Heart right ventricle (tissue), 16 donors: ENCODE results near the gene TPP1. TPM values are rescaled to one million over a fixed set of nuclear protein-coding genes. Genes with fewer than 3 reads are reported as not detected.

ENCODE experiments used
- ATAC-seq, 8 donors: fragments of 200-7000 bp; cut with Tn5 transposase; one replicate each; pipeline ENCODE4 v1.9.1; 2020; ENCODE audit warnings: mild to moderate bottlenecking in 8 of 8, moderate library complexity in 8 of 8, moderate number of reproducible peaks in 1 of 8
- DNase-seq, 2 donors: peaks; one replicate each; pipeline ENCODE4 v3.0.0-alpha.2; 2020
- H3K27ac ChIP-seq, 10 donors: fragments of 200-600 bp; sonication (generic) in 2 of 10; one replicate each; pipeline versions ENCODE4 v1.5.0 to v1.8.0; 2020 to 2022; ENCODE audit warnings: mild to moderate bottlenecking in 3 of 10
- H3K27me3 ChIP-seq, 7 donors: fragments of 200-600 bp; one replicate each; pipeline ENCODE4 v1.8.0; 2021 to 2022; ENCODE audit warnings: mild to moderate bottlenecking in 2 of 7
- H3K36me3 ChIP-seq, 9 donors: fragments of 200-600 bp; sonication (generic) in 1 of 9; one replicate each; pipeline versions ENCODE4 v1.5.0 to v1.8.0; 2020 to 2022; ENCODE audit warnings: mild to moderate bottlenecking in 2 of 9
- H3K4me1 ChIP-seq, 9 donors: fragments of 200-600 bp; sonication (generic) in 1 of 9; one replicate each; pipeline versions ENCODE4 v1.5.0 to v1.8.0; 2020 to 2022; ENCODE audit warnings: mild to moderate bottlenecking in 4 of 9
- H3K4me3 ChIP-seq, 10 donors: fragments of 200-600 bp; sonication (generic) in 2 of 10; one replicate each; pipeline versions ENCODE4 v1.5.0 to v1.8.0; 2020 to 2022; ENCODE audit warnings: mild to moderate bottlenecking in 7 of 10, moderate library complexity in 2 of 10
- H3K9me3 ChIP-seq, 11 donors: fragments of 200-600 bp in 10 of 11; sonication (generic) in 2 of 11; one replicate each; pipeline versions ENCODE4 v1.5.0 to v1.8.0; 2013 to 2022; ENCODE audit warnings: mild to moderate bottlenecking in 2 of 11, control low read depth in 1 of 11, moderate library complexity in 1 of 11
- CTCF ChIP-seq, 9 donors: fragments of 200-600 bp; sonication (generic) in 2 of 9; IDR thresholded peaks; one replicate each; pipeline versions ENCODE4 v1.5.0 to v1.8.0; 2021 to 2022; ENCODE audit warnings: antibody characterized with exemption in 9 of 9, mild to moderate bottlenecking in 5 of 9, moderate library complexity in 1 of 9
- WGBS, 2 donors: extraction: QIAGEN DNeasy Blood & Tissue Kit; methylation state at CpG; one replicate each; pipeline ENCODE4 v1.1.7; 2013; ENCODE audit warnings: inconsistent platforms in 1 of 2; 5-methylcytosine and 5-hydroxymethylcytosine counted together
- intact Hi-C, 10 donors: fragments of 100-400 bp; cut with DNase I; formaldehyde crosslinking; loops; one replicate each; pipeline versions ENCODE4 v1.11.1 to v1.14.2; 2022
- polyA plus RNA-seq, 2 donors: library from polyadenylated mRNA; stranded (reverse); fragments of 200-250 nt; gene quantifications; one replicate each; pipeline ENCODE4 v1.2.3, GENCODE V29; 2013
- total RNA-seq, 10 donors: library from RNA; stranded (reverse); fragmentation: NEBNext Ultra II Directional in 3 of 10; extraction: Animal tissue kit (Norgen Biotek cat#: 25700) in 3 of 10; gene quantifications; one replicate each; pipeline versions ENCODE4 v1.2.1 to v1.2.4, GENCODE V29; 2021 to 2023
- donor health status: Arrhythmogenic right ventricular cardiomyopathy.
- donor health status: ischemic (EF 13 %, LVEDD 7.1; RV severe dilation, severe dysfunction).
- donor health status: healthy with polysubstance abuse.
- donor health status: DM: no; HTN: yes; CAD: no.
- donor health status: DM: no; HTN: no; CAD: no.
- donor health status: ischemic (EF 25% LVEDD 6.9; RV normal size, moderate dysfunction).
- donor health status: ischemic (EF 25% LVEDD 5.7; RV mildly dilated, moderate dysfunction).
- donor health status: healthy.
- donor health status: DM: yes; HTN: yes; CAD: no.
- donor health status: Ischemic cardiomyopathy.
- donor health status: ischemic (EF 35%, LVEDD 5.7; RV mildly dilated, moderate dysfunction).
- donor health status: nonischemic (EF 11% LVEDD 7.7; RV severe dilation, severe dysfunction).
- donor health status: DM: yes; HTN: yes; CAD: no.
- donor health status: PGD.
- donor health status: ischemic (EF 29% LVEDD 5.4; RV normal size, mild dysfunction).
- donor health status: nonischemic (EF 23%, LVEDD 6.1; RV moderate dilation, normal function).

The TPP1 gene
- total and polyA plus RNA-seq, 12 donors = 31.9 to 132 (median 66.2) TPM

GRCh38 chr11:6618117-6619003, 862 bp downstream of the TPP1 start:
- peak overlapping the region; percentile 5 to 94 (median 84) for H3K27ac ChIP-seq
- intact Hi-C loops = loop anchor here in 3 of 10 donors (2.0 to 10.0 kb wide), 3 partner anchors 56 to 64 kb away; partner anchors contain the start of gene MRPL17 (in 2 of the 3)
- H3K9me3 ChIP-seq = no peaks in the 10 kb centered on the region
- peaks cover 0 to 51% (median 9%) of the 10 kb centered on the region in 9 donors for H3K36me3 ChIP-seq
- H3K4me1 ChIP-seq = peaks cover 4 to 49% (median 23%) of the 10 kb centered on the region in 9 donors
- TF ChIP-seq CTCF (IDR thresholded peaks at IDR 0.05) = peak in 1 of 9 donors; percentile 12
- 11 to 15% methylated on average over 15 of the region's 15 CpGs for WGBS, 2 donors
- ATAC-seq = peak; percentile 3 to 31 (median 20)
- DNase-seq = peak in 1 of 2 donors; percentile 57
- peak overlapping the region; percentile 50 to 90 (median 72) for H3K4me3 ChIP-seq
- H3K27me3 ChIP-seq = no peaks in the 10 kb centered on the region

DNA sequence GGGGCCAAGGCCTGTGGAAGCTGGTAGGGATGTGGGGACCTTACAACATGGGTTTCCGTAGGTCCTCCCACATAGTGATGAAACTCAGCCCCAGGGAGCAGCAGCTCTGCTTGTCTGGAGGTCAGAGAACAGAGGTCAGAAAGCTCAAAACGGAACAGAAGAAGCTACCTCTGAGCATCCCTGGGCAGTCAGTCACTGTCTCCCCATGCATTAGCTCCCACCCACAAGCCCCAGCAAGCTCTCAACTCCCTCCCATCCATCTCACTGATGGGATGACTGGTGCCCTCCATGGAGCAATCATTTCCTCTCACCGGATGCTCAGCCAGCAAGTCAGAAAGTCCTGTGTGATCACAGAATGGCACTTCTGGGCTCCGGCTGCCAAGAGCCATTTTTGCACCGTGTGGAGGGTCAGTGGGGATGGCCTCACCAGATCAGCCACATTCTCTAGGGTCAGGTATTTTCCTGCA, 1.9 kb downstream of the TPP1 start:
- intact Hi-C loops = loop anchor here in 2 of 10 donors (5.0 to 10.0 kb wide), 2 partner anchors 57 to 65 kb away; partner anchors contain the start of gene MRPL17 (in 1 of the 2)
- Histone ChIP-seq H3K9me3 (no peaks in the 10 kb centered on the region), H3K4me3 (peak overlapping the region in 3 of 10 donors; percentile 64 to 85 (median 68)), H3K27me3 (no peaks in the 10 kb centered on the region), H3K4me1 (peaks cover 10 to 56% (median 30%) of the 10 kb centered on the region in 9 donors), H3K36me3 (peaks cover 0 to 43% (median 9%) of the 10 kb centered on the region in 9 donors), H3K27ac (peak overlapping the region in 2 of 10 donors; percentile 84 to 94)
- no peak for ATAC-seq
- no peak for DNase-seq
- no peak for TF ChIP-seq CTCF (IDR thresholded peaks at IDR 0.05)
- 84 to 90% methylated on average over 5 of the region's 5 CpGs for WGBS, 2 donors

DNA sequence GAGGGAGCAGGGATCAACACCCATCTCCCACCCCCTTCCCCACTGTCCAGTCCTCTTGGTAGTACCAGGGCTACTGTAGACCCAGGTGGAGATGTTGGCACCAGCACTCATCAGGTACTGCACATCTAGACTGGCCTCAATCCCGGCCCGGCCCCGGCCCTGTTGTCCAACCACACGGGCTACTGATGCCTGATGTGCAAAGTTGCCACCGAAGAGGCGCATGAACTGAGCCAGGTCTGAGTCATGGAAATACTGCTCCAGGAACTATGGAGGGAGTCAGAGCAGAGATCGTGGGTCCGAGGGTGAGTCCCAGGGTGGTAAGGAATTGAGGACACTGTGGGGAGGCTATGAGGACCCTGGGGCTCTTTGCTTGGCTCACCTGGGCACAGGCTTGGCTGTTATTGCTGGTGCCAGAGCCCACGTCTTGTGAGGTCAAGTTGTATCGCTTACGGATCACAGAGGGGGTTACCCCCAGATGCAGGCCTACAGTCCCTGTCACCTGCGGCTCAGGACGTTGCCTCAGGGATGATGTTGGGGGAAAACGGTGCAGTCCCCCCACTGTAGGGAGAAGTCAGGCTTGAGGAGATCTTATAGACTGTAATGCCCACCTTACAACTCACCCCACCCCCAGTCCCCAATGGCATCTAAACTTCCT, 2.5 kb downstream of the TPP1 start:
- Histone ChIP-seq H3K27me3 (no peaks in the 10 kb centered on the region), H3K9me3 (no peaks in the 10 kb centered on the region), H3K36me3 (peaks cover 0 to 43% (median 9%) of the 10 kb centered on the region in 9 donors), H3K27ac (peak overlapping the region in 1 of 10 donors; percentile 94), H3K4me3 (no peak overlapping the region), H3K4me1 (peaks cover 10 to 56% (median 30%) of the 10 kb centered on the region in 9 donors)
- no peak for TF ChIP-seq CTCF (IDR thresholded peaks at IDR 0.05)
- DNase-seq = no peak
- intact Hi-C loops = loop anchor here in 2 of 10 donors (5.0 to 10.0 kb wide), 2 partner anchors 58 to 66 kb away; partner anchors contain the start of gene MRPL17 (in 1 of the 2)
- ATAC-seq = no peak
- 92 to 95% methylated on average over 14 of the region's 14 CpGs for WGBS, 2 donors
